ENCODE measurements around the gene GPR158. TPM values are rescaled to one million over a fixed set of nuclear protein-coding genes. Genes with fewer than 3 reads are reported as not detected.
A peak's percentile ranks its signal among the peaks of the same experiment; 100 is the strongest.

GPR158 gene
- total and polyA plus RNA-seq, 9 of the 15 experiments (the other 6 are each of a cell fraction or from before 2014, with no cell fraction given) = 4.0 to 7.6 (median 5.0) TPM

GRCh38 chr10:25174461-25175230 lies at the start of gene GPR158 (continued):
- TF ChIP-seq REST (IDR thresholded peaks at IDR 0.05; ENCODE audit: borderline replicate concordance) = peak; percentile 100
- peak; percentile 99 for TF ChIP-seq REST (CRISPR knock-in tag; IDR thresholded peaks at IDR 0.05; ENCODE audit: low read depth)
- 0 out of 2 replicates have a peak, but pooled peaks have one; percentile 47 for TF ChIP-seq ZNF583 (CRISPR knock-in tag; IDR thresholded peaks at IDR 0.05)
- TF ChIP-seq HDAC2 (IDR thresholded peaks at IDR 0.05) = no peak
- TF ChIP-seq ZNF511 (CRISPR knock-in tag; IDR thresholded peaks at IDR 0.05) = peak; percentile 96
- TF ChIP-seq TGIF2 (CRISPR knock-in tag; IDR thresholded peaks at IDR 0.05) = peak; percentile 60; the same call in 1 of the 2 replicates
- TF ChIP-seq ZBTB40 (IDR thresholded peaks at IDR 0.05) = 0 out of 2 replicates have a peak, but pooled peaks have one; percentile 31
- no peak for TF ChIP-seq ZBTB40 (CRISPR knock-in tag; IDR thresholded peaks at IDR 0.05)
- TF ChIP-seq ZNF263 (CRISPR knock-in tag; IDR thresholded peaks at IDR 0.05; ENCODE audit: borderline replicate concordance) = peak; percentile 36; the same call in 1 of the 2 replicates
